Stimulated activated effector memory CD8-positive, alpha-beta T cell treated with anti-CD3 and anti-CD28 coated beads, Interleukin-12 subunit alpha, Interleukin-12 subunit beta, amount 100 ng/mL, for 72 hours (primary cell): ENCODE data around the gene GPI.
A peak's percentile ranks its signal among the peaks of the same experiment; 100 is the strongest.
"Not testable (repeated sequence)": the region's sequence is repeated elsewhere in the genome, so short reads cannot be mapped to it uniquely, and the experiment has no call there.

ENCODE experiments used
- ATAC-seq: fragments of 150-1000 bp; cut with Tn5 transposase; 2 replicates; pipeline ENCODE4 v1.10.0; 2021
- DNase-seq, 2 donors: peaks; one replicate each; pipeline ENCODE4 v3.0.0; 2021 to 2022; ENCODE audit warnings: low spot score in 2 of 2
- H3K27ac Mint-ChIP-seq: one replicate; pipeline ENCODE4 v1.8.0; 2022; ENCODE audit warnings: mild to moderate bottlenecking, mixed read lengths
- H3K36me3 Mint-ChIP-seq: one replicate; pipeline ENCODE4 v1.8.0; 2022; ENCODE audit warnings: mild to moderate bottlenecking, mixed read lengths
- H3K4me1 Mint-ChIP-seq: one replicate; pipeline ENCODE4 v1.8.0; 2022; ENCODE audit warnings: mixed read lengths
- H3K4me3 Mint-ChIP-seq: one replicate; pipeline ENCODE4 v1.8.0; 2022; ENCODE audit warnings: mild to moderate bottlenecking, mixed read lengths
- H3K9me3 Mint-ChIP-seq: one replicate; pipeline ENCODE4 v1.8.0; 2022; ENCODE audit warnings: mixed read lengths

The GPI gene

GRCh38 chr19:34330596-34330995, 34.4 kb upstream of the GPI start:
- not testable (repeated sequence) for H3K9me3 Mint-ChIP-seq, H3K4me1 Mint-ChIP-seq, DNase-seq, H3K4me3 Mint-ChIP-seq, H3K27ac Mint-ChIP-seq, ATAC-seq
- H3K36me3 Mint-ChIP-seq, result peaks cover 93% of the 10 kb centered on the region

GRCh38 chr19:34331596-34331995, 33.4 kb upstream of the GPI start:
- H3K36me3 Mint-ChIP-seq, result peaks cover 87% of the 10 kb centered on the region
- not testable (repeated sequence) for H3K9me3 Mint-ChIP-seq, H3K4me3 Mint-ChIP-seq, DNase-seq, H3K4me1 Mint-ChIP-seq, H3K27ac Mint-ChIP-seq, ATAC-seq

- H3K4me1 Mint-ChIP-seq, result no peaks in the 10 kb centered on the region
- no peak overlapping the region for H3K4me3 Mint-ChIP-seq
- H3K36me3 Mint-ChIP-seq, result peaks cover 82% of the 10 kb centered on the region
- ATAC-seq (no peak), DNase-seq (no peak)
- H3K27ac Mint-ChIP-seq, result no peak overlapping the region
- H3K9me3 Mint-ChIP-seq, result no peaks in the 10 kb centered on the region
Measured at GRCh38 chr19:34332027-34332760, 32.8 kb upstream of the GPI start.

DNA sequence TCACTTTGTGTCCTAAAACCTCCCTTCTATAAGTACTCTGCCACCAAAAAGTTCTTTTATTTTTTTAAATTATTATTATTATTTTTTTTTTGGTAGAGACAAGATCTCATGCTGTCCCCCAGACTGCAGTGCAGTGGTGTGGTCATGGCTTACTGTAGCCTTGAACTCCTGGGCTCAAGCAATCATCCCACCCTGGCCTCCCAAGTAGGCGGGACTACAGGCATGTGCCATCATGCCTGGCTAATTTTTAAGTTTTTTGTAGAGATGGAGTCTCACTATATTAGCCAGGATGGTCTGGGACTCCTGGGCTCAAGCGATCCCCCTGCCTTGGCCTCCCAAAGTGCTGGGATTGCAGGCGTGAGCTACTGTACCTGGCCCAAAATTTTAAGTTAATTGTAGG, 29.1 kb upstream of the GPI start:
- no peak overlapping the region for H3K27ac Mint-ChIP-seq
- DNase-seq (no peak), ATAC-seq (no peak)
- H3K4me1 Mint-ChIP-seq, result no peaks in the 10 kb centered on the region
- peaks cover 68% of the 10 kb centered on the region for H3K36me3 Mint-ChIP-seq
- no peak overlapping the region for H3K4me3 Mint-ChIP-seq
- no peaks in the 10 kb centered on the region for H3K9me3 Mint-ChIP-seq

GRCh38 chr19:34336781-34337271, 28.2 kb upstream of the GPI start:
- DNase-seq (peak in 1 of 2 donors; percentile 62), ATAC-seq (peak; percentile 71)
- Mint-ChIP-seq H3K9me3 (no peaks in the 10 kb centered on the region), H3K27ac (peak overlapping the region; percentile 36), H3K36me3 (peaks cover 68% of the 10 kb centered on the region), H3K4me1 (no peaks in the 10 kb centered on the region), H3K4me3 (no peak overlapping the region)

DNA sequence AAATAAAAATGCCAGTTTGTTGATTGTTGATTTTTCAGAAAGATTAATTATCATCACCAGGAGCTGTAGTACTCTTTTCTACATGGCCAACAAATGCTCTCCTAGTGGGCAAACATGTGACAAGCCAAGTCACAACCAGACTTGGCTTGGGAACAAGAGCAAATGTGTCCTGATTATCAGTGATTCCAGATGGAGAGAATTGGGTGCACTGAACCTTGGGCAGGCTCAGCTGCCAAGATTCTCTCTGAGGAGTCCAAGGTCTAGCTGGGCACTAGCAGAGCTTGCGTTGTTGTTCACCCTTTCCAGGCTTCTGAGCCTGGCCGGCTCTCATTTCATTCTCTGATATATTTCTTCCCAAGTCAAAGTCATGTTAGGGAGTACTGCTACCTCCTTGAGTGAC, 27.3 kb upstream of the GPI start:
- no peak overlapping the region for H3K4me3 Mint-ChIP-seq
- no peak overlapping the region for H3K27ac Mint-ChIP-seq
- peaks cover 69% of the 10 kb centered on the region for H3K36me3 Mint-ChIP-seq
- no peak for DNase-seq
- no peaks in the 10 kb centered on the region for H3K4me1 Mint-ChIP-seq
- no peak for ATAC-seq
- H3K9me3 Mint-ChIP-seq, result no peaks in the 10 kb centered on the region

DNA sequence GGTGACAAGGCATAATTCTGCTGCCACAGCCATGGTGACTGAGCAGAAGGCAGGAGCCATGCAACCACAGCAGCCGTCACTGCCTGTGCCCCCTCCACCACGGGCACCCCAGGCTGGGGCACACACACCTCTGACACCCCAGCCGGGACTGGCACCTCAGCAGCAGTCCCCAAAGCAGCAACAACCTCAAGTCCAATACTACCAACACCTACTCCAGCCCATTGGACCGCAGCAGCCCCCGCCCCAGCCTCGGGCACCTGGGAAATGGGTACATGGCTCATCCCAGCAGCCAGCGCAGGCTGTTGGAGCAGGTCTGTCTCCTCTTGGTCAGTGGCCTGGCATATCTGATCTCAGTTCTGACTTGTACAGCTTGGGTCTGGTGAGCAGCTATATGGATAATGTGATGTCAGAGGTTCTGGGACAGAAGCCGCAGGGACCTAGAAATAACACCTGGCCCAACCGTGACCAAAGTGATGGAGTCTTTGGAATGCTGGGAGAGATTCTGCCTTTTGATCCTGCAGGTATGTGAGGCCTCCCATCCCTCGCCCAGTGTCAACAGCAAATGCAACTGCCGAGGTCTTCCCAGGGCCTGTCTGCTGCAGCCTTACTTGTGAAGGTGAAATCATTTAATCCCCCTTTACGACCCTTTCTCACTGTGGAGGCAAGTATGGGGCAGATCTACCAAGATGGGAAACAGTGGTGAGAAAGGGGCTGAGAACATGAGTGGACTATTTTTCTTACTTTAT, 22.9 kb upstream of the GPI start:
- peaks cover 7% of the 10 kb centered on the region for H3K4me1 Mint-ChIP-seq
- peak overlapping the region; percentile 5 for H3K27ac Mint-ChIP-seq
- H3K9me3 Mint-ChIP-seq, result no peaks in the 10 kb centered on the region
- H3K36me3 Mint-ChIP-seq, result peaks cover 61% of the 10 kb centered on the region
- no peak overlapping the region for H3K4me3 Mint-ChIP-seq
- ATAC-seq (no peak), DNase-seq (no peak)

- Mint-ChIP-seq H3K4me3 (no peak overlapping the region), H3K27ac (no peak overlapping the region), H3K4me1 (peaks cover 7% of the 10 kb centered on the region), H3K36me3 (peaks cover 57% of the 10 kb centered on the region), H3K9me3 (no peaks in the 10 kb centered on the region)
- ATAC-seq (no peak), DNase-seq (no peak)
Measured at GRCh38 chr19:34343751-34344150, 21.2 kb upstream of the GPI start.

GRCh38 chr19:34345947-34346351, 19.0 kb upstream of the GPI start:
- H3K9me3 Mint-ChIP-seq, result no peaks in the 10 kb centered on the region
- DNase-seq (peak; percentile 68 to 88), ATAC-seq (peak; percentile 62)
- peak overlapping the region; percentile 15 for H3K27ac Mint-ChIP-seq
- peaks cover 45% of the 10 kb centered on the region for H3K36me3 Mint-ChIP-seq
- no peak overlapping the region for H3K4me3 Mint-ChIP-seq
- peaks cover 20% of the 10 kb centered on the region for H3K4me1 Mint-ChIP-seq

- Mint-ChIP-seq H3K36me3 (peaks cover 38% of the 10 kb centered on the region), H3K4me3 (no peak overlapping the region), H3K9me3 (no peaks in the 10 kb centered on the region), H3K4me1 (peaks cover 29% of the 10 kb centered on the region), H3K27ac (no peak overlapping the region)
- DNase-seq (no peak), ATAC-seq (no peak)
Measured at GRCh38 chr19:34347561-34348165, 17.3 kb upstream of the GPI start.

DNA sequence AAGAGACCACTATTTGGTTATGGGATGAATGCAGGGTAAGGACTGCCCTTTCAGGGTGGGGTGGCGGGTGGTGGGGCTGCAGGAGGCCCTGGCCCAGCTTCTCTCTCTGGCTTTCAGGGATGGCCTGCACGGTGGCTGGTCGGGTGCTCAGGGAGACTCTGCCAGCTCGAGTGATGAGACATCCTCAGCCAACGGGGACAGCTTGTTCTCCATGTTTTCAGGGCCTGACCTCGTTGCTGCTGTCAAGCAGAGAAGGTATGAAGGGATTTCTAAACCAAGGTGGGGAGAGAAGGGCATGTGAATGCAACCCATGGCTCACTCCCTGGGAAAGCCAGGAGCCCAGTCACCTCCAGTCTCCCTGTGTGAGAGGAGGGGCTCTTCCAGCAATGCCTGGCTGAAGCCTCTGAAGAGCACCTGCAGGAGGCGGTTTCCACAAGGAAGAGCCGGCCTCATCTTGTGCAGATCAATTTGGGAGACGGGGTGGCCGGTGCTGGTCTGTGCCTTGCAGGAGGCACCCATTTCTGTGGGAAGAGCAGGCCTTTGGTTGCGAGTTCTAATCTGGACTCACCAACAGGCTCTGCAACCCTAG, 16.0 kb upstream of the GPI start:
- Mint-ChIP-seq H3K27ac (peak overlapping the region; percentile 86), H3K4me3 (peak overlapping the region; percentile 49), H3K36me3 (peaks cover 25% of the 10 kb centered on the region)

DNA sequence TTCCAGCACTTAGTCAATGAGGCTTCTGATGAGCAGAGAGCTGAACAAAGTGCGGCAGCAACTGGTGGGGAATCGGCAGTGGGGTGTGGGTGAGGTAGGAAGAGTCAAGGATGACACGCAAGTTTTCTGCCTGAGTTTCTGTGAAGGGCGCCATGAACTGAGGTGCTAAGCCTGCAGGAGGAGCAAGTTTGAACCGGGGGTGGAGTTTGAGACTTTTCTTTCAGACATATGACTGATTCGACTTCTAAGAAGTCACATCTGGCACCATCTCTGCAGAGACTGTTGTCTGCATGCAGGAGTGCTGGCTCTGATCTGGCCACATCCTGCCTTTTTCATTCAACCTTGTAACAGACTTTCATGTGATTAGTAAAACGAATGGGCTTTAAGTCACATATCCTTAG, 14.8 kb upstream of the GPI start:
- Mint-ChIP-seq H3K9me3 (no peaks in the 10 kb centered on the region), H3K27ac (peak overlapping the region; percentile 86), H3K4me3 (peak overlapping the region; percentile 49), H3K4me1 (peaks cover 29% of the 10 kb centered on the region), H3K36me3 (peaks cover 30% of the 10 kb centered on the region)
- ATAC-seq, result peak; percentile 96
- peak; percentile 34 to 81 for DNase-seq

More for the DNA sequence above, 16.0 kb upstream of the GPI start:
- ATAC-seq (no peak), DNase-seq (no peak)
- Mint-ChIP-seq H3K9me3 (no peaks in the 10 kb centered on the region), H3K4me1 (peaks cover 29% of the 10 kb centered on the region)

DNA sequence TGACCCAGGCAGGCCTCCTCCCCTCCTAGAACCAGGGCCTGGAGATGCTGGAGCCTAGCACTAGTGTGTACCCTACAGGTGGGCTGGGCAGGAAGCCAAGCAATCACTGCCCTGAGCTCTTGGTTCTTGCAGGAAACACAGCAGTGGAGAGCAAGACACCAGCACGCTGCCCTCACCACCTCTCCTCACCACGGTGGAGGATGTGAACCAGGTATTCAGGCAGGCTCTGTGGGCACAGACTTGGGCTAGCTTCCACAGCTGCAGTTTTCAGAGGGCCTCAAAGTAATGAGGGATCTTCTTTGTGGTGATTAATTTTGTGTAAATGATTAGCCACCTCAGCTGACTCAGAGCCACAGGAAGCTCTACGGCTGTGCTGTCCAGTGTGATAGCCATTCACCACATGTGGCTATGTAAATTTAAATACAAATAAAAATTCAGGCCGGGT, 13.6 kb upstream of the GPI start:
- Mint-ChIP-seq H3K36me3 (peaks cover 24% of the 10 kb centered on the region), H3K9me3 (no peaks in the 10 kb centered on the region), H3K27ac (peak overlapping the region; percentile 87), H3K4me1 (peaks cover 22% of the 10 kb centered on the region), H3K4me3 (peak overlapping the region; percentile 61)
- no peak for DNase-seq
- peak; percentile 15 for ATAC-seq

GRCh38 chr19:34353546-34353945, 11.4 kb upstream of the GPI start:
- ATAC-seq, result no peak
- Mint-ChIP-seq H3K27ac (no peak overlapping the region), H3K4me3 (no peak overlapping the region), H3K36me3 (peaks cover 27% of the 10 kb centered on the region), H3K9me3 (no peaks in the 10 kb centered on the region), H3K4me1 (peaks cover 36% of the 10 kb centered on the region)
- no peak for DNase-seq

DNA sequence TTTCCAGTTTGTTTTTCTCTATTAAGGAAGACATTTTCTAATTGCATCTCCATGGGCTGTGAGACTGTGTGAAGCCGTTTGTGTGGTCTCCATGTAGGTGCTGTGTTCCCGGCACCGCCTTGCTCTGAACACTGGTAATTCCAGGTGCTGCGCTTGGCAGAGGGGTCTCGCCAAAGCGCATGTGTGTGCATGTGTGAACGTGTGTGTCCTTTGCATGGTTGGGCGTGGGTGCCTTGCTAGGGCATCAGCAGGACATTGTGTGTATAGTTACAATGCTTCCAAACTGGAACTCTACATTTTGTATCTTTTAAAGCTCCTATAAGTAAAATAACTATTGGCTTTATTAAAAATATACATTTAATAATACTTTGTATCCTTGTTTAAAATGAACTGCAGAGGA, 9.8 kb upstream of the GPI start:
- Mint-ChIP-seq H3K9me3 (no peaks in the 10 kb centered on the region), H3K27ac (peak overlapping the region; percentile 99), H3K36me3 (peaks cover 36% of the 10 kb centered on the region), H3K4me3 (no peak overlapping the region), H3K4me1 (peaks cover 41% of the 10 kb centered on the region)
- DNase-seq (no peak), ATAC-seq (no peak)
